GM12875 (cell line): ENCODE results near the gene PSD.

ENCODE experiments used
- H3K4me3 ChIP-seq: one replicate; pipeline ENCODE4 v1.5.1; 2011; ENCODE audit warnings: low read depth, low read length, control low read depth
- TF ChIP-seq, protein P1 (sequence below): IDR thresholded peaks from 2 replicates; pipeline ENCODE4 v1.5.1; 2011; ENCODE audit warnings: low read depth, mild to moderate bottlenecking, control low read depth, inconsistent platforms, low read length, moderate library complexity, borderline replicate concordance; ENCODE audit not compliant: insufficient read depth

The PSD gene

DNA sequence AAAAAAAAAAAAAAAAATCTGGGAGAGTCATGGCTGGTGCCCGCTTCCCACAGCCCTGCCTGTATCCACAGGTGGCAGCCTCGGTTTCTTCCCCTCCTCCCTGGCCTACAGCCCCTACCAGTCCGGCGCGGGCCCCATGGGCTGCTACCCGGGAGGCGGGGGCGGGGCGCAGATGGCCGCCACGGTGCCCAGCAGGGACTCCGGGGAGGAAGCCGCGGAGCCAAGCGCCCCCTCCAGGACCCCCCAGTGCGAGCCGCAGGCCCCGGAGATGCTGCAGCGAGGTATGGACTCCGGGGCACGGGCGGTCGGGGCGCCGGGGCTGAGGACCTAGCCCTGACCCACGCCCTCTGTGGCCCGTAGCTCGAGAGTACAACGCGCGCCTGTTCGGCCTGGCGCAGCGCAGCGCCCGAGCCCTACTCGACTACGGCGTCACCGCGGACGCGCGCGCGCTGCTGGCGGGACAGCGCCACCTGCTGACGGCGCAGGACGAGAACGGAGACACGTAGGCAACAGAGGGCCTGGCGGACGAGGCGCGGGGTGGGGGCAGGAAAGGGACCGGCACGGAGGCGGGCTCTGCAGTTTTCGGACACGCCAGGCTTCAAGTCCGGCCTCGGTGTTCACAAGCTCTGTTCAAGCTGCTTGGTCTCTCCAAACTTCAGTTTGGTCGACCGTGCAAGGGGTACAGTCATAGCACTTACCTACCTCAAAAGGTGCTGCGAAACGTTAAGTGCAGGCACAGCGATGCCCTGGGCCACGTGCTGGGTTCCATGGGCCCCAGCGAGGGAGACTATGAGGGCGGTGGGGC is 19.2 kb downstream of the PSD start:
- TF ChIP-seq, protein P1, sequence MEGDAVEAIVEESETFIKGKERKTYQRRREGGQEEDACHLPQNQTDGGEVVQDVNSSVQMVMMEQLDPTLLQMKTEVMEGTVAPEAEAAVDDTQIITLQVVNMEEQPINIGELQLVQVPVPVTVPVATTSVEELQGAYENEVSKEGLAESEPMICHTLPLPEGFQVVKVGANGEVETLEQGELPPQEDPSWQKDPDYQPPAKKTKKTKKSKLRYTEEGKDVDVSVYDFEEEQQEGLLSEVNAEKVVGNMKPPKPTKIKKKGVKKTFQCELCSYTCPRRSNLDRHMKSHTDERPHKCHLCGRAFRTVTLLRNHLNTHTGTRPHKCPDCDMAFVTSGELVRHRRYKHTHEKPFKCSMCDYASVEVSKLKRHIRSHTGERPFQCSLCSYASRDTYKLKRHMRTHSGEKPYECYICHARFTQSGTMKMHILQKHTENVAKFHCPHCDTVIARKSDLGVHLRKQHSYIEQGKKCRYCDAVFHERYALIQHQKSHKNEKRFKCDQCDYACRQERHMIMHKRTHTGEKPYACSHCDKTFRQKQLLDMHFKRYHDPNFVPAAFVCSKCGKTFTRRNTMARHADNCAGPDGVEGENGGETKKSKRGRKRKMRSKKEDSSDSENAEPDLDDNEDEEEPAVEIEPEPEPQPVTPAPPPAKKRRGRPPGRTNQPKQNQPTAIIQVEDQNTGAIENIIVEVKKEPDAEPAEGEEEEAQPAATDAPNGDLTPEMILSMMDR = peak; percentile 96

DNA sequence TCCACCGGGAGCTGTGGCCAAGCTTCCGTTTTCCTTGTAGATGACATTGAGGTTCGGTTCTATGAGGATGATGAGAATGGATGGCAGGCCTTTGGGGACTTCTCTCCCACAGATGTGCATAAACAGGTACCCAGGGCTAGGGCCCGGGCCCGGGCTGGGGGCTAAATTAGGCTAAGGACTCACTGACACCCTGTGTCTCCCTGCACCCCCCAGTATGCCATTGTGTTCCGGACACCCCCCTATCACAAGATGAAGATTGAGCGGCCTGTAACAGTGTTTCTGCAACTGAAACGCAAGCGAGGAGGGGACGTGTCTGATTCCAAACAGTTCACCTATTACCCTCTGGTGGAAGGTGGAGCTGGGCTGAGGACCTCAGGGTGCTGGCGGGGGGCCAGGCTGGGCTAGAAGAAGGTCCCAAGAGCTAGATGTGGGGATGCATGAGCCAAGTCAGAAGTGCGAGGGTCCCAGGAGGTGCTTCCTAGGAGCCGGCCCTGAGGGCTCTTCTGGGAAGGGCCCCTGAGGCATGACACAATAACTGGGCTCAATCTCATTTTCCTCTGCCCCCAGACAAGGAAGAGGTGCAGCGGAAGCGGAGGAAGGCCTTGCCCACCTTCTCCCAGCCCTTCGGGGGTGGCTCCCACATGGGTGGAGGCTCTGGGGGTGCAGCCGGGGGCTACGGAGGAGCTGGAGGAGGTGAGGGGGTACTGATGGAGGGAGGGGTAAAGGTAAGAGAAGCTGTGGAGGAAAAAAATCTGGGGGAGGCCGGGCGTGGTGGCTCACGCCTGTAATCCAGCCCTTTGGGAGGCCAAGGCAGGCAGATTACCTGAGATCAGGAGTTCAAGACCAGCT is 20.2 kb downstream of the PSD start:
- no peak overlapping the region for H3K4me3 ChIP-seq
- TF ChIP-seq, protein P1 = no peak

More for the DNA sequence above, 19.2 kb downstream of the PSD start:
- H3K4me3 ChIP-seq = peak overlapping the region; percentile 44

DNA sequence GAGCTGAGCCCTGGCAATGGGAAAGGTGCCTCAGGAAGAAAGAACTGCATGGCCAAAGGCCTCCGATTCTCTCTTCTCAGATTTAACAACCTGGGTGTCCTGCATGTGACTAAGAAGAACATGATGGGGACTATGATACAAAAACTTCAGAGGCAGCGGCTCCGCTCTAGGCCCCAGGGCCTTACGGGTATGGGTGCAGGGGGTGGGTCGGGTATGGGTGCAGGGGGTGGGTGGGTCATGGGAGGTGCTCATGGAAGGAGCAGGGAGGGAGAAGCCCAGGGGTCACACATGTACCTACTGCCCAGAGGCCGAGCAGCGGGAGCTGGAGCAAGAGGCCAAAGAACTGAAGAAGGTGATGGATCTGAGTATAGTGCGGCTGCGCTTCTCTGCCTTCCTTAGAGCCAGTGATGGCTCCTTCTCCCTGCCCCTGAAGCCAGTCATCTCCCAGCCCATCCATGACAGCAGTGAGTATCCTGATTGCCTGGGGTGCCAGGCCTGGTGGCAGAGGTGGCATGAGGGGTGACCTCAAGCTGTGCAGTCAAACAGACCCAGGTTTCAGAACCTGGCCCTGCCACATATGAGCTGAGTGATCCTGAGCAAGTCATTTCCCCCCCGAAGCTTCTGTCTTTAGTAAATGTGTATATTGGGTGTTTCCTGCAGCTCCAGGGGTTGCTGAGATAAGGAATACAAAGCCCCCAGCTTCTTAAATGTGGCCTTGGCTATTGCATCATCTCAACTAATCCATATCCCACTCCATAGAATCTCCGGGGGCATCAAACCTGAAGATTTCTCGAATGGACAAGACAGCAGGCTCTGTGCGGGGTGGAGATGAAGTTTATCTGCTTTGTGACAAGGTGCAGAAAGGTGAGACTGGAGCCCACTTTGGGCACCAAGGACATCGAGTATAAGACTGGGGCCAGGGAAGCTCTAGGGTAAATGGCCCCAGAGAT is 21.1 kb downstream of the PSD start:
- peak overlapping the region; percentile 70 for H3K4me3 ChIP-seq
- TF ChIP-seq, protein P1 = no peak

DNA sequence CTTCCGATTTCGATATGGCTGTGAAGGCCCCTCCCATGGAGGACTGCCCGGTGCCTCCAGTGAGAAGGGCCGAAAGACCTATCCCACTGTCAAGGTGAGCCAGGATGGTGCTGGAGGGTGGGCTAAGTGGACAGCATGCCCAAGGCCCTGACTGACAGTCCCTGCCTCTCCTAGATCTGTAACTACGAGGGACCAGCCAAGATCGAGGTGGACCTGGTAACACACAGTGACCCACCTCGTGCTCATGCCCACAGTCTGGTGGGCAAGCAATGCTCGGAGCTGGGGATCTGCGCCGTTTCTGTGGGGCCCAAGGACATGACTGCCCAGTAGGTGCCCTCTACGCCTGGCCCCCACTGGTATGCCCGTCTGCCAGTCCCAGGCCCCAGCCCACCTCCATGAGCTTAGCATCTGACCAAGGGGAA is 21.8 kb downstream of the PSD start:
- TF ChIP-seq, protein P1 = no peak
- H3K4me3 ChIP-seq = peak overlapping the region; percentile 70

DNA sequence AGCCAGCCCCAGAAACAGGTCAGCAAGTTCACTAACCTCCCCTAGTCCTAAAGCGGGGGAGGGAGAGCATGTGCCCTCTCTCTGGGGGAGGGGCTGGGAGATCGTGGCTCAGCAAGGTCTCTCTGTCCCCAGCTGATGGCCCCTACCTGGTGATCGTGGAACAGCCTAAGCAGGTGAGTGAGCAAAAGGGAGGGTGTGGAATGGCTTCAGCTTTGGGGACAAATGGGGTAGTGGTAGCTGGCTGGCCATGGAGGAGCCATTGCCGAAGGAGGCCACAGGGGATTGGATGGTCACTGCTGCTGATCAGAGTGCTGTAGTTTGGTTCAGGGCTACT is 22.3 kb downstream of the PSD start:
- peak overlapping the region; percentile 70 for H3K4me3 ChIP-seq
- TF ChIP-seq, protein P1 = no peak

DNA sequence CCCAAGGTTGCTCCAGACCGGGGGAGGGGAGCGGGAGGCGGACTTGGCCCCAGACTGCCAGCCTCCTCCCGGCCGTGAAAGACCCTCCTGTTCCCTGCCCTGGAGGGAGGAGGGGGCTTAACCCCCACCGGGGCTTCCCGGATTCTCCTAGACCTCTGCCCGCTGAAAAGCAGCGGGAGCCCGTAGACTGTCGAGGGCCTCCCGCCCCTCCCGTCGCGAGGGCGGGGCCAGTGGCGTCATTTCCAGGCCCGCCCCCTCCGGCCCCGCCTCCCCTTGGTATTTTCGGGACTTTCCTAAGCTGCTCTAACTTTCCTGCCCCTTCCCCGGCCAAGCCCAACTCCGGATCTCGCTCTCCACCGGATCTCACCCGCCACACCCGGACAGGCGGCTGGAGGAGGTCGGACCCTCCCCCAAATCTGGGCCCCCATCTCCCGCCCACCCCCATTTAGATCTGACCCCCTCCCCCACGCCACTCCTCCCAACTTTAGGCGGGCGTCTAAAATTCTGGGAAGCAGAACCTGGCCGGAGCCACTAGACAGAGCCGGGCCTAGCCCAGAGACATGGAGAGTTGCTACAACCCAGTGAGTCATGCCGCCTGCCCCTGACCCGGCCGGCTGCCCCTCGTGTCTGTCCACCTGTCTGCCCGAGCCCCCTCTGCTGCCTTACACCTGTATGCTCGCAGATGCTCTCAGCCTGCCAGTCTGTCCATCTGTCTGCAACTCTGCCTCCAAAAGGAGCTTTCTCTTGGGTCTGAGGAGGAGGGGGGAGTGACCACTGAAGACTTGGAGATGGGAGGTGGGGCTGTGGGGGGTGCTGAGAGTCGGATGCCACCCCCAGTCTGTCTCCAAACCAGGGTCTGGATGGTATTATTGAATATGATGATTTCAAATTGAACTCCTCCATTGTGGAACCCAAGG is 22.9 kb downstream of the PSD start, which contains the start of gene NFKB2:
Gene NFKB2 (plus strand): TSS at position 306 of the 917 bp plus-strand sequence. CDS start 255 bp downstream, at position 561.
- peak within 1 kb of the TSS; percentile 70 for H3K4me3 ChIP-seq
- TF ChIP-seq, protein P1 = no peak
